ENCODE results near the gene TSPAN9. TPM values are rescaled to one million over a fixed set of nuclear protein-coding genes. Genes with fewer than 3 reads are reported as not detected.
A peak's percentile ranks its signal among the peaks of the same experiment; 100 is the strongest.

Gene TSPAN9
- total and polyA plus RNA-seq, 3 donors from 2014 or later: 14.2 to 23.5 (median 19.8) TPM

- Histone ChIP-seq H3K27ac (peak overlapping the region; percentile 33 to 66), H3K36me3 (ENCODE audit: low read depth, missing control alignments) (no peaks in the 10 kb centered on the region), H3K9me3 (no peaks in the 10 kb centered on the region), H3K4me3 (no peak overlapping the region), H3K4me1 (peaks cover 28% of the 10 kb centered on the region), H3K27me3 (no peaks in the 10 kb centered on the region)
- intact Hi-C loops (cut with DNase I; ENCODE audit: low total_unique reads): no loop called here
- no peak for DNase-seq
- 65 to 73% methylated on average over 3 of the region's 3 CpGs for WGBS, 2 donors
- TF ChIP-seq CTCF (IDR thresholded peaks at IDR 0.05): no peak
- no peak for TF ChIP-seq POLR2A (IDR thresholded peaks at IDR 0.05)
These were observed 40.4 kb downstream of the TSPAN9 start for GRCh38 chr12:3117591-3118015.

- Histone ChIP-seq H3K9me3 (no peaks in the 10 kb centered on the region), H3K4me1 (peaks cover 28% of the 10 kb centered on the region), H3K4me3 (no peak overlapping the region), H3K27me3 (no peaks in the 10 kb centered on the region), H3K27ac (peak overlapping the region; percentile 60 to 70), H3K36me3 (ENCODE audit: low read depth, missing control alignments) (no peaks in the 10 kb centered on the region)
- intact Hi-C loops (cut with DNase I; ENCODE audit: low total_unique reads): no loop called here
- TF ChIP-seq CTCF (IDR thresholded peaks at IDR 0.05) (no peak), POLR2A (IDR thresholded peaks at IDR 0.05) (no peak)
- WGBS, 2 donors: 49 to 50% methylated on average over 7 to 9 of the region's 9 CpGs
- no peak for DNase-seq
These were observed 42.1 kb downstream of the TSPAN9 start for GRCh38 chr12:3119192-3119755.

- H3K4me3 ChIP-seq: no peak overlapping the region
- intact Hi-C loops (cut with DNase I; ENCODE audit: low total_unique reads): no loop called here
- DNase-seq: peak; percentile 69
- H3K4me1 ChIP-seq: peaks cover 28% of the 10 kb centered on the region
- H3K36me3 ChIP-seq (ENCODE audit: low read depth, missing control alignments): no peaks in the 10 kb centered on the region
- 18 to 36% methylated on average over 15 of the region's 17 CpGs for WGBS, 2 donors
- H3K27me3 ChIP-seq: no peaks in the 10 kb centered on the region
- peak overlapping the region; percentile 60 to 70 for H3K27ac ChIP-seq
- H3K9me3 ChIP-seq: no peaks in the 10 kb centered on the region
- TF ChIP-seq CTCF (IDR thresholded peaks at IDR 0.05) (no peak), POLR2A (IDR thresholded peaks at IDR 0.05) (no peak)
These were observed 42.8 kb downstream of the TSPAN9 start for GRCh38 chr12:3119756-3120601.

- intact Hi-C loops (cut with DNase I; ENCODE audit: low total_unique reads): no loop called here
- WGBS, 2 donors: 90% methylated on average over 5 of the region's 5 CpGs; no CpG with 5 or more reads in 1 of the 2 donors
- H3K27ac ChIP-seq: peak overlapping the region; percentile 60 to 70
- peaks cover 28% of the 10 kb centered on the region for H3K4me1 ChIP-seq
- no peak for TF ChIP-seq CTCF (IDR thresholded peaks at IDR 0.05)
- no peak for TF ChIP-seq POLR2A (IDR thresholded peaks at IDR 0.05)
- H3K36me3 ChIP-seq (ENCODE audit: low read depth, missing control alignments): no peaks in the 10 kb centered on the region
- no peak overlapping the region for H3K4me3 ChIP-seq
- H3K27me3 ChIP-seq: no peaks in the 10 kb centered on the region
- DNase-seq: no peak
- no peaks in the 10 kb centered on the region for H3K9me3 ChIP-seq
These were observed 43.5 kb downstream of the TSPAN9 start for GRCh38 chr12:3120701-3121100.

Data from testis (tissue), 3 donors.